ENCODE measurements around the gene TFF1.

DNA sequence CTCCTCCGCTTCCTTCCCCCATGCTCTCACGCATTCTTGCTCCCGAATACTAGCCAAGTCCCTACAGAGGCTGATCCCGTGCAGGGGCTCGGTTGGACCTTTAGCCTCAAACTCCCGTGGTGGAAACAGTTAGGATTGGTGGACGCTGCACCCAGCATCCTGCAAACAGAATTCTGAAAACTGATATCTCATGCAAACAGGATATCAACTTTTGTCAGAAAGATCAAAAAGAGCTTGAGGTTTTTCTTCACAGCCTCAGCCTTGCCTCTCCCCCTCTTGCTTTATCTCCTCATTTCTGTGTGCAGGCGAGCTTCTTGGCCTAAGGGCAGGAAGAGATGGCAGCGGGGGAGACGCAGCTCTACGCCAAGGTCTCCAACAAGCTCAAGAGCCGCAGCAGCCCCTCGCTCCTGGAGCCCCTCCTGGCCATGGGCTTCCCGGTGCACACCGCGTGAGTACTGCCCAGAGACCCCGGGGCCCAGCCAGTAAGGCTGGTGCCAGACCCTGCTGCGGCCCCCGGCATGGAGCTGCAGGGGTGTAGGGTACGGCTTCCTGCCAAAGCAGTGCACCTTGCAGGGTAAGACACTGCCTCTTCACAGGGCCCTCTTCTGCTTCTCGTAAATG, 37.4 kb upstream of the TFF1 start, which contains the start of gene UBASH3A:
- TF ChIP-seq, protein P1, sequence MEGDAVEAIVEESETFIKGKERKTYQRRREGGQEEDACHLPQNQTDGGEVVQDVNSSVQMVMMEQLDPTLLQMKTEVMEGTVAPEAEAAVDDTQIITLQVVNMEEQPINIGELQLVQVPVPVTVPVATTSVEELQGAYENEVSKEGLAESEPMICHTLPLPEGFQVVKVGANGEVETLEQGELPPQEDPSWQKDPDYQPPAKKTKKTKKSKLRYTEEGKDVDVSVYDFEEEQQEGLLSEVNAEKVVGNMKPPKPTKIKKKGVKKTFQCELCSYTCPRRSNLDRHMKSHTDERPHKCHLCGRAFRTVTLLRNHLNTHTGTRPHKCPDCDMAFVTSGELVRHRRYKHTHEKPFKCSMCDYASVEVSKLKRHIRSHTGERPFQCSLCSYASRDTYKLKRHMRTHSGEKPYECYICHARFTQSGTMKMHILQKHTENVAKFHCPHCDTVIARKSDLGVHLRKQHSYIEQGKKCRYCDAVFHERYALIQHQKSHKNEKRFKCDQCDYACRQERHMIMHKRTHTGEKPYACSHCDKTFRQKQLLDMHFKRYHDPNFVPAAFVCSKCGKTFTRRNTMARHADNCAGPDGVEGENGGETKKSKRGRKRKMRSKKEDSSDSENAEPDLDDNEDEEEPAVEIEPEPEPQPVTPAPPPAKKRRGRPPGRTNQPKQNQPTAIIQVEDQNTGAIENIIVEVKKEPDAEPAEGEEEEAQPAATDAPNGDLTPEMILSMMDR (IDR thresholded peaks at IDR 0.05) = no peak
- TF ChIP-seq POLR2AphosphoS5 (IDR thresholded peaks at IDR 0.05) (no peak), POLR2A (IDR thresholded peaks at IDR 0.05) (no peak)
